Choroid plexus epithelial cell (primary cell): Measurements from ENCODE around the gene GALNT7.

Experiments
- DNase-seq: peaks from one replicate; pipeline ENCODE4 v3.0.0-alpha.2; 2010; ENCODE audit warnings: low read depth
- H3K4me3 ChIP-seq: 2 replicates; pipeline ENCODE4 v1.5.1; 2011; ENCODE audit warnings: low read depth, mild to moderate bottlenecking, control low read depth, low read length, moderate library complexity
- CTCF ChIP-seq: conservative IDR thresholded peaks from 2 replicates; pipeline ENCODE4 v1.5.1; 2011; ENCODE audit warnings: low read depth, mild to moderate bottlenecking, control low read depth, inconsistent platforms, low read length, moderate library complexity

Gene GALNT7

GRCh38 chr4:173273941-173274340, 105.3 kb downstream of the GALNT7 start:
- peak; percentile 20 for DNase-seq
- no peak overlapping the region for H3K4me3 ChIP-seq
- no peak for TF ChIP-seq CTCF

- no peak for TF ChIP-seq CTCF
- DNase-seq, result no peak
- H3K4me3 ChIP-seq, result no peak overlapping the region
Observed at GRCh38 chr4:173274744-173275143, 106.1 kb downstream of the GALNT7 start.

GRCh38 chr4:173275150-173275549, 106.5 kb downstream of the GALNT7 start:
- TF ChIP-seq CTCF, result no peak
- H3K4me3 ChIP-seq, result no peak overlapping the region
- no peak for DNase-seq

GRCh38 chr4:173277340-173277739, 108.7 kb downstream of the GALNT7 start:
- no peak overlapping the region for H3K4me3 ChIP-seq
- no peak for DNase-seq
- TF ChIP-seq CTCF, result no peak

GRCh38 chr4:173280998-173281397, 112.4 kb downstream of the GALNT7 start:
- DNase-seq, result no peak
- peak; percentile 7 for TF ChIP-seq CTCF
- no peak overlapping the region for H3K4me3 ChIP-seq

GRCh38 chr4:173281406-173282255, 113.0 kb downstream of the GALNT7 start:
- no peak overlapping the region for H3K4me3 ChIP-seq
- DNase-seq, result no peak
- TF ChIP-seq CTCF, result no peak

- no peak overlapping the region for H3K4me3 ChIP-seq
- TF ChIP-seq CTCF, result no peak
- no peak for DNase-seq
Observed at GRCh38 chr4:173282256-173282562, 113.6 kb downstream of the GALNT7 start.
